Activated CD8-positive, alpha-beta T cell treated with anti-CD3 and anti-CD28 coated beads for 36 hours (primary cell): ENCODE data around the gene PRPS2. TPM values are rescaled to one million over a fixed set of nuclear protein-coding genes. Genes with fewer than 3 reads are reported as not detected.

Source experiments
- ATAC-seq: fragments of 200-7000 bp; cut with Tn5 transposase; one replicate; pipeline ENCODE4 v1.10.0; 2021; ENCODE audit warnings: mild to moderate bottlenecking, moderate library complexity
- CTCF ChIA-PET: fragments of 350-600 bp; sonication (Branson Sonifier 250); formaldehyde crosslinking; loops from one replicate; lab custom pipeline; 2021; ENCODE audit warnings: antibody characterized with exemption; lab: Charles Lee
- POLR2A ChIA-PET: fragments of 350-600 bp; sonication (Branson Sonifier 250); formaldehyde crosslinking; loops from one replicate; lab custom pipeline; 2021; ENCODE audit warnings: antibody characterized with exemption; lab: Charles Lee
- DNase-seq: peaks from one replicate; pipeline ENCODE4 v3.0.0-alpha.2; 2020
- H3K27ac Mint-ChIP-seq: one replicate; pipeline ENCODE4 v1.8.0; 2021; ENCODE audit warnings: mild to moderate bottlenecking, mixed read lengths
- H3K27me3 Mint-ChIP-seq: one replicate; pipeline ENCODE4 v1.8.0; 2021; ENCODE audit warnings: mixed read lengths
- H3K36me3 Mint-ChIP-seq: one replicate; pipeline ENCODE4 v1.8.0; 2021; ENCODE audit warnings: low read depth, mixed read lengths
- H3K4me1 Mint-ChIP-seq: one replicate; pipeline ENCODE4 v1.8.0; 2021; ENCODE audit warnings: low read depth, mixed read lengths
- H3K4me3 Mint-ChIP-seq: one replicate; pipeline ENCODE4 v1.8.0; 2021; ENCODE audit warnings: mild to moderate bottlenecking, moderate library complexity, mixed read lengths
- H3K9me3 Mint-ChIP-seq: one replicate; pipeline ENCODE4 v1.8.0; 2021; ENCODE audit warnings: mixed read lengths
- intact Hi-C: fragments of 100-400 bp; cut with micrococcal nuclease; formaldehyde crosslinking; loops from one replicate; pipeline ENCODE4 v1.10.0; 2022
- total RNA-seq, 2 experiments: library from RNA; stranded (reverse); gene quantifications; one replicate each; pipeline ENCODE4 v1.2.3, GENCODE V29; 2021
- TF ChIP-seq, protein P1 (sequence below): fragments of 200-600 bp; IDR thresholded peaks from one replicate; pipeline ENCODE4 v1.8.0; 2022; ENCODE audit warnings: antibody characterized with exemption, mild to moderate bottlenecking

The PRPS2 gene
- 100 to 1,000 TPM; 110 to 114 TPM for total RNA-seq

DNA sequence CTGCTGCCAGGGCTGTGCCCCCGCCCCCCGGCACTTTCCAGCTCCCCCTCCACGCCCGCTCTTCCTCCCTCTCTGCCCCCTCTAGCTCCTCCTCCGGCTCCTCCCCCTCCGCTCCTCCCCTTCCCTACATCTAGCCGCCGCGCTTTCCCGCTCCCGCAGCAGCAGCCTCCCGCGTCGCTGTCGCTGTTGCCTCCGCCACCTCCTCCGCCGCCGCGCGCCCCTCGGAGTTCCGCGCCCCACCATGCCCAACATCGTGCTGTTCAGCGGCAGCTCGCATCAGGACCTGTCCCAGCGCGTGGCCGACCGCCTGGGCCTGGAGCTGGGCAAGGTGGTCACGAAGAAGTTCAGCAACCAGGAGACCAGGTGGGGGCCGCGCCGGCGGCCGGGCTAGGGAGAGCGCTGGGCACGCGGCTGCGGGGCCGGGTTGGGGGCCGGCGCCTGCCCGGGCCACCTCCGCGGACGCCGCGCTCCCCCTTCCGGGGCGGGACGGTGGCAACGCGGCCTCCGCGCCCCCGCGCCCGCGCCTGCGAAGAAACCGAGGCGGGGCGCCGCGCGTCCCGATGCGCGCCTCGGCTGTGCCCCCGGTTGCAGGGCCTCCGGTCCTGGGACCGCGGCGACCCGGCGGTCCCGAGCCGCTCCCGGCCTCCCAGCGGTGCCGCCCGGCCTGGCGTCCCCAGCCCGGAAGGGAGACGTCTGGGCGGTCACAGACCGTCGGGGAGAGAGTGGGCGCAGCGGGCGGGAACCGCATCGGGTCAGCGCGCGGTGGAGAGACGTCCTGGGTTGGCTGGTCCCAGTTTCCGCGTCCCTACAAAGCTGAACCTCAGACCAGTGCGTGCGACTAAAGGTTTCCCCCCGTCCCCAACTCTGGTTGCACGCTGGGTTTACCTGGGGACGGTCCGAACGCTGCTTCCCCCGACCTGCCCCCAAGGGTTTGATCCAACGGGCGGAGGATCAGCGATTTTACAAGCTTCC lies at the start of gene PRPS2:
Gene PRPS2, plus strand, starts transcription at position 156 of the 972 bp plus-strand sequence. Its CDS starts 86 bp downstream, at position 242.
- Mint-ChIP-seq H3K4me1 (peaks cover 27% of the 10 kb centered on the region), H3K4me3 (peak within 1 kb of the TSS; percentile 82), H3K36me3 (peaks cover 29% of the 10 kb centered on the region), H3K27me3 (no peaks in the 10 kb centered on the region), H3K27ac (peak within 1 kb of the TSS; percentile 86), H3K9me3 (no peaks in the 10 kb centered on the region)
- ChIA-PET POLR2A (interaction anchor here (0.7 to 3.0 kb wide), 2 partner anchors 11 to 14 kb away, joined by 4 to 17 read pairs; no protein-coding TSS in a partner anchor), CTCF (interaction anchor here (0.6 to 4.1 kb wide), 8 partner anchors 12 to 696 kb away, joined by 3 to 35 read pairs (median 4); no protein-coding TSS in a partner anchor)
- DNase-seq = peak; percentile 78
- ATAC-seq = peak; percentile 91
- TF ChIP-seq, protein P1, sequence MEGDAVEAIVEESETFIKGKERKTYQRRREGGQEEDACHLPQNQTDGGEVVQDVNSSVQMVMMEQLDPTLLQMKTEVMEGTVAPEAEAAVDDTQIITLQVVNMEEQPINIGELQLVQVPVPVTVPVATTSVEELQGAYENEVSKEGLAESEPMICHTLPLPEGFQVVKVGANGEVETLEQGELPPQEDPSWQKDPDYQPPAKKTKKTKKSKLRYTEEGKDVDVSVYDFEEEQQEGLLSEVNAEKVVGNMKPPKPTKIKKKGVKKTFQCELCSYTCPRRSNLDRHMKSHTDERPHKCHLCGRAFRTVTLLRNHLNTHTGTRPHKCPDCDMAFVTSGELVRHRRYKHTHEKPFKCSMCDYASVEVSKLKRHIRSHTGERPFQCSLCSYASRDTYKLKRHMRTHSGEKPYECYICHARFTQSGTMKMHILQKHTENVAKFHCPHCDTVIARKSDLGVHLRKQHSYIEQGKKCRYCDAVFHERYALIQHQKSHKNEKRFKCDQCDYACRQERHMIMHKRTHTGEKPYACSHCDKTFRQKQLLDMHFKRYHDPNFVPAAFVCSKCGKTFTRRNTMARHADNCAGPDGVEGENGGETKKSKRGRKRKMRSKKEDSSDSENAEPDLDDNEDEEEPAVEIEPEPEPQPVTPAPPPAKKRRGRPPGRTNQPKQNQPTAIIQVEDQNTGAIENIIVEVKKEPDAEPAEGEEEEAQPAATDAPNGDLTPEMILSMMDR = no peak
- intact Hi-C loops = no loop called here

GRCh38 chrX:12741416-12741815 lies 49.8 kb upstream of the PRPS2 start:
- ATAC-seq (no peak), DNase-seq (no peak)
- Mint-ChIP-seq H3K4me1 (no peaks in the 10 kb centered on the region), H3K4me3 (no peak overlapping the region), H3K27me3 (peaks cover 2% of the 10 kb centered on the region), H3K36me3 (no peaks in the 10 kb centered on the region), H3K27ac (no peak overlapping the region), H3K9me3 (no peaks in the 10 kb centered on the region)
- TF ChIP-seq, protein P1 = no peak
- ChIA-PET POLR2A (no interaction called here), CTCF (no interaction called here)
- intact Hi-C loops = no loop called here

DNA sequence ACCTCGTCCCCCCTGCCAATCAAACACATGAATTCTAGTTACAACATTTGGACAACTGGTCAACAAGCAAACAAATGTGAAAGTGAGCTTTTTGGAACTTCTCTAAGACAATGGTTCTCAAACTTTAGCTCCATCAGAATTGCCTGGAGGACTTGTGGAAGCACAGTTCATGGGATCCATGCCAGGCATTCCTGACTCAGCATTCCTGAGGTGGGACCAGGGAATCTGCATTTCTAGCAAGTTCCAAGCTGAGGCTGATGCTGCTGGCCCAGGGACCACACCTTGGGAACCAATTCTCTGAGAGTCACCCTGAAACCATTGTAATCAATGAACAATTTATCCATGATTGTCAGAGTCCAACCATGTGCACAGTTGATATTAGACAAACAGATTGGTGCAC lies 43.8 kb upstream of the PRPS2 start:
- TF ChIP-seq, protein P1 = no peak
- H3K4me1 Mint-ChIP-seq = no peaks in the 10 kb centered on the region
- POLR2A ChIA-PET = no interaction called here
- ATAC-seq (no peak), DNase-seq (no peak)
- no peak overlapping the region for H3K27ac Mint-ChIP-seq
- intact Hi-C loops = no loop called here
- H3K4me3 Mint-ChIP-seq = no peak overlapping the region
- no peaks in the 10 kb centered on the region for H3K36me3 Mint-ChIP-seq
- peaks cover 2% of the 10 kb centered on the region for H3K9me3 Mint-ChIP-seq
- CTCF ChIA-PET = no interaction called here
- H3K27me3 Mint-ChIP-seq = no peaks in the 10 kb centered on the region

- no peak overlapping the region for H3K27ac Mint-ChIP-seq
- ATAC-seq = no peak
- H3K4me3 Mint-ChIP-seq = no peak overlapping the region
- ChIA-PET POLR2A (no interaction called here), CTCF (interaction anchor here (2.7 to 3.3 kb wide), 2 partner anchors 17 to 19 kb away, joined by 10 to 17 read pairs; no protein-coding TSS in a partner anchor)
- H3K27me3 Mint-ChIP-seq = no peaks in the 10 kb centered on the region
- TF ChIP-seq, protein P1 = no peak
- no peaks in the 10 kb centered on the region for H3K4me1 Mint-ChIP-seq
- intact Hi-C loops = no loop called here
- no peak for DNase-seq
- peaks cover 2% of the 10 kb centered on the region for H3K9me3 Mint-ChIP-seq
- no peaks in the 10 kb centered on the region for H3K36me3 Mint-ChIP-seq
These were observed 39.3 kb upstream of the PRPS2 start for GRCh38 chrX:12751887-12752286.

DNA sequence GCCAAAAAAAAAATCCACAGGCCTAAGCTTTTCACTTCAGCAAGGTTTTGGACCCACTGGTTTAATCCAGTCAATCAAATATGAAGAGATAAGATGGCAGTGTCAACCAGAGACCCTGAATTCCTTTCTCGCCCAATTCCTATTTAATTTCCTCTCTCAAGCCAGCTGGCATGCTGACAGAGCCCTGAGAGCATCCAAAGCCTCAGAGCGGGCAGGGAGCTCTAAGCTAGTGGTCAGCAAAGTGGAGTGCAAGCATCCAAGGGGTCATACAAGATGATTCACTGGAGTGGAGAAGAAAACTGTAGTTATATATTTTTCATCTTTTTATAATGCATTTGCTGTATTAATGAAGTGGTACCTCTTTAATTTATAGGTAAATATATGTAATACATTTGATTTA lies 37.8 kb upstream of the PRPS2 start:
- ChIA-PET POLR2A (no interaction called here), CTCF (interaction anchor here (2.7 to 3.3 kb wide), 2 partner anchors 16 to 18 kb away, joined by 10 to 17 read pairs; no protein-coding TSS in a partner anchor)
- no peak for ATAC-seq
- Mint-ChIP-seq H3K27ac (no peak overlapping the region), H3K27me3 (no peaks in the 10 kb centered on the region), H3K4me1 (no peaks in the 10 kb centered on the region), H3K4me3 (no peak overlapping the region), H3K36me3 (no peaks in the 10 kb centered on the region), H3K9me3 (peaks cover 2% of the 10 kb centered on the region)
- DNase-seq = no peak
- intact Hi-C loops = no loop called here
- TF ChIP-seq, protein P1 = no peak
